ENCODE results near the gene PTRH1.

The PTRH1 gene

DNA sequence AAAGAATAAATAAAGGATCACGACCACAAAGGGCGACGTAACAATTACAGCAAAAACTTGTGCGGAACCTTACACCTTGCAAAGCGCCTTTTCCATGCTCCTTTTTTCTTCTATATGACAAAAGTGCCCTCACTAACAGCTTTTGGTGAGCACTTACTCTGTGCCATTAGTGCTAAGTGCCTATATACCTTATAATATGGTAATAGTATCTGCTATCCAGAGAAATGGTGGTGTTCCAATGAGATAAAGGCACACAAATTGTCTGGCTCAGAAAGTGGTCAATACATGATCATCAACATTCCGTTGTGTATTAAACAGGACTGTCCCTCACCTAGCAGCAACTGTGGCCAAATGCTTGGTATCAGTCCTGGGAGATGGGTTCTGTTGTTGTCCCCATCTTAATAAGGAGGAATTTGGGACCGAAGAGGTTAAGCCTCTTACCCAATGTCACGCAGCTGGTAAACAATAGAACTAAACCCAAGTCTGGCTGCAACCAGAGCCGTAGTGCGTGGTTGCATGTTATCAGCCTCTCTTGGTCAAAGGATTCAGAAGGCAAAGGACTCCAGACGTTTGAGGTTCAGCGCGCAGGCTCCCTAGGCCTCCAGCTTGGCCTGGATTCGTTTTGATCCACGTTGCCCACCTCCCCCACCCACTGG is 20.2 kb upstream of the PTRH1 start:
- Histone ChIP-seq H3K4me1 (ENCODE audit: insufficient read depth, low read length) (no peaks in the 10 kb centered on the region), H3K9ac (ENCODE audit: low read depth, low read length) (no peak overlapping the region; the same call in 1 of the 2 replicates), H3K4me3 (ENCODE audit: low read length) (peak overlapping the region; percentile 44; the same call in 1 of the 2 replicates), H3K27ac (ENCODE audit: low read length) (no peak overlapping the region), H3K36me3 (ENCODE audit: insufficient read depth, low read depth, low read length) (no peaks in the 10 kb centered on the region), H3K27me3 (ENCODE audit: insufficient read depth, low read length) (no peaks in the 10 kb centered on the region), H3K9me3 (ENCODE audit: insufficient read depth, low read depth, low read length) (no peaks in the 10 kb centered on the region)

DNA sequence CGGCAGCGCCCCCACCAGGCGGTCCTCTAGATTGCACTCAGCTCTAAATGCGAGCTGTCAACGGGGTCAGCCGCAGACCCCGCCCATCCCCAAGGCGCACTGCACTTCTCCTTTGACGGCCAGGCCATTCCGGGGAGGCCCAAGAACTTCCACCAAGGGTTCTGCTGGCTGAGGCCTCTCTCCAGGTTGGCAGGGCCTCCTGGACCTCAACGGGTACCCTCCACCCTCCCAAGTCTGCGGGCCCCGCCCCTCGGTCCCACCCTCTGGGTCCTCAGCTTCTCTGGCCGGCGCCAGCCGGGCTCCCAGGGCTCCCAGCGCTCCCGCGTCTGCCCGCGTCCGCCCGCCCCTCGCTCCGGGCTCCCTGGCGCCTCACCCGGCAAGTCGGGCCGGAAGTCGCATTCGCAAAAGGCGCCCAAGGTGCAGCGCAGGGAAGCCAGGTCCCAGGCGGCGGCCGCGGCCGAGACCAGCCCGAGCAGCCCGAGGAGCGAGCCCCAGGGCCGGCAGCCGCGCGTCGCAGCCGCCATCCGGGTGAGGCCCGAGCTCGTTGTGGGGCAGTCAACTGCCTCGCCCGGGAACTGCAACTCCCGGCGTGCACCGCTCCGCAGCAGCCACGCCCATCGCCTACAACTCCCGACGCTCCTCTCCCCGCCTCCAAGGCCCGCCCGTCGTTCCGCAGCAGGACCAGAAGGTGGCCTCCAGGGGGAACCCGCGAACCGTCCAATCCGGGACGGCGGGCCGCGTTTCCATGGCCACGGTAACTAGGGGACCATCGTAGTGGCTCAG is 19.5 kb upstream of the PTRH1 start, which contains the start of gene TOR2A:
Gene TOR2A, minus strand, starts transcription at position 548 of the 783 bp plus-strand sequence. Its CDS starts 24 bp downstream, at position 524.
- no peaks in the 10 kb centered on the region for H3K9me3 ChIP-seq (ENCODE audit: insufficient read depth, low read depth, low read length)
- H3K27ac ChIP-seq (ENCODE audit: low read length): no peak within 1 kb of the TSS
- peak within 1 kb of the TSS; percentile 83 for H3K4me3 ChIP-seq (ENCODE audit: low read length)
- H3K4me1 ChIP-seq (ENCODE audit: insufficient read depth, low read length): no peaks in the 10 kb centered on the region
- no peaks in the 10 kb centered on the region for H3K36me3 ChIP-seq (ENCODE audit: insufficient read depth, low read depth, low read length)
- H3K9ac ChIP-seq (ENCODE audit: low read depth, low read length): peak within 1 kb of the TSS; percentile 47; the same call in 1 of the 2 replicates
- no peaks in the 10 kb centered on the region for H3K27me3 ChIP-seq (ENCODE audit: insufficient read depth, low read length)

GRCh38 chr9:127734247-127734746 is 18.8 kb upstream of the PTRH1 start:
- no peak overlapping the region for H3K27ac ChIP-seq (ENCODE audit: low read length)
- no peaks in the 10 kb centered on the region for H3K4me1 ChIP-seq (ENCODE audit: insufficient read depth, low read length)
- no peaks in the 10 kb centered on the region for H3K36me3 ChIP-seq (ENCODE audit: insufficient read depth, low read depth, low read length)
- H3K9ac ChIP-seq (ENCODE audit: low read depth, low read length): peak overlapping the region; percentile 47; the same call in 1 of the 2 replicates
- peak overlapping the region; percentile 83 for H3K4me3 ChIP-seq (ENCODE audit: low read length)
- no peaks in the 10 kb centered on the region for H3K27me3 ChIP-seq (ENCODE audit: insufficient read depth, low read length)
- no peaks in the 10 kb centered on the region for H3K9me3 ChIP-seq (ENCODE audit: insufficient read depth, low read depth, low read length)

DNA sequence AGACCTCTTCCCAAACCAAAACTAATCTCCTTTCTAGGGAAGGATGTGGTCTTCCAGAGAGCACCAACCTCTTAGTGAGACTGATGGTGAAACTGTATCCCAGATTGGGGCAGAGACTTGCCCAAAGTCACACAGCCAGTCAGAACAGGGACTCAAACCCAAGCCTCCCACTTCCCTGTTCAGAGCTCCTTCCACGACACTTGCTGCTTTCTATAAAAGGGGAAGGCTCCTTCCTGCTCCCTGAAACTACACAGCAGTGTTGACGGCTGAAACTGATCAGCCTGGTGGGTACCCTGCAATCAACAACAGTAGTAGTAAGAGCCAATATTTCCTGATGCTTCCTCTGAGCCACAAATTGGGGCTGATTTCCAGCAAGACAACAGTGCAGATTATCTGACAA is 18.2 kb upstream of the PTRH1 start:
- H3K4me1 ChIP-seq (ENCODE audit: insufficient read depth, low read length): no peaks in the 10 kb centered on the region
- no peak overlapping the region for H3K4me3 ChIP-seq (ENCODE audit: low read length)

DNA sequence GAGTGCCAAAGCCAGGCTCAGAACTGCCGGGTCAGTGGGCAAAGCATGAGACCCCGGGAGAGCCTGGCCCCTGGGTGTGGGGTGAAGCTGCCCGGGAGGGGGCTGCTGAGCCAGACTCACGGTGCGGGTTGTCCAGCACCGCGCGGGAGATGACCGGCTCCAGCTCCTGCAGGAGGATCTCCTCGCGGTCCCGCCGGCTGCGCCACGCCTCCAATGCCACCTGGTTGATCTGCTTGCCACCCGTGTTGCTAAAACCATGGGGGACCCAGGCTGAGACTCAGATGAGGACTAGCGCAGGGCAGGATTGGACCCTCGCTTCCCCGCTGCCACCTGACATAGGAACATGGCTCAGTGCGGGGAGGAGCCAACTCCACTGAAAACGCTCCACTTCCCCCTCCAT is 17.0 kb upstream of the PTRH1 start:
- no peaks in the 10 kb centered on the region for H3K4me1 ChIP-seq (ENCODE audit: insufficient read depth, low read length)
- H3K9ac ChIP-seq (ENCODE audit: low read depth, low read length): no peak overlapping the region
- no peaks in the 10 kb centered on the region for H3K27me3 ChIP-seq (ENCODE audit: insufficient read depth, low read length)
- no peak overlapping the region for H3K4me3 ChIP-seq (ENCODE audit: low read length)
- H3K36me3 ChIP-seq (ENCODE audit: insufficient read depth, low read depth, low read length): no peaks in the 10 kb centered on the region
- H3K27ac ChIP-seq (ENCODE audit: low read length): no peak overlapping the region
- H3K9me3 ChIP-seq (ENCODE audit: insufficient read depth, low read depth, low read length): no peaks in the 10 kb centered on the region

More for the DNA sequence above, 18.2 kb upstream of the PTRH1 start:
- Histone ChIP-seq H3K36me3 (ENCODE audit: insufficient read depth, low read depth, low read length) (no peaks in the 10 kb centered on the region), H3K9ac (ENCODE audit: low read depth, low read length) (no peak overlapping the region), H3K27ac (ENCODE audit: low read length) (no peak overlapping the region), H3K9me3 (ENCODE audit: insufficient read depth, low read depth, low read length) (no peaks in the 10 kb centered on the region), H3K27me3 (ENCODE audit: insufficient read depth, low read length) (no peaks in the 10 kb centered on the region)

GRCh38 chr9:127731938-127732337 is 16.5 kb upstream of the PTRH1 start:
- H3K9me3 ChIP-seq (ENCODE audit: insufficient read depth, low read depth, low read length): no peaks in the 10 kb centered on the region
- no peaks in the 10 kb centered on the region for H3K36me3 ChIP-seq (ENCODE audit: insufficient read depth, low read depth, low read length)
- H3K4me1 ChIP-seq (ENCODE audit: insufficient read depth, low read length): no peaks in the 10 kb centered on the region
- H3K4me3 ChIP-seq (ENCODE audit: low read length): no peak overlapping the region
- no peaks in the 10 kb centered on the region for H3K27me3 ChIP-seq (ENCODE audit: insufficient read depth, low read length)
- no peak overlapping the region for H3K27ac ChIP-seq (ENCODE audit: low read length)
- no peak overlapping the region for H3K9ac ChIP-seq (ENCODE audit: low read depth, low read length)

DNA sequence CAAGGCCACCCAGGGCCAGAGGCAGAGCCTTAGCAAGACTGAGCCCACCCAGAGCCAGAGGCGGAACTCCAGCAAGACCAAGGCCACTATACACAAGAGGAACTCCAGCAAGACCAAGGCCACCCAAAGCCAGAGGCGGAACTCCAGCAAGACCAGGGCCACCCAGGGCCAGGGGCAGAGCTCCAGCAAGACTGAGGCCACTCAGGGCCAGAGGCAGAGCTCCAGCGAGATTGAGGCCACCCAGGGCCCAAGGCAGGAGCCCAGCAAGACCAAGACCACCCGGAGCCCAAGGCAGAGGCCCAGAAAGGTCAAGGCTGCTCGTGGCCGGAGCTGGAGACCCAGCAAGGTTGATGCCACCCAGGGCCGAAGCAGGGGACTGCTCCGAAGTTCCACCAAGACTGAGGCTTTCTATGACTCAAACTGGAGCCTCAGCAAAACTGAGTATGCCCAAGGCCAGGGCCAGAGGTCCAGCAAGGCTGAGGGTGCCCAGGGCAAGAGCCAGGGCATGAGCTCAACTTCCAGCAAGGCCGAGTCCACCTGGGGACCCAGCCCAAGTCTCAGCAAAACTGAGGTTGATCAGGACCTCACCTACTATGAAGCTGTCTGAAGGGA is 15.4 kb upstream of the PTRH1 start:
- H3K4me1 ChIP-seq (ENCODE audit: insufficient read depth, low read length): no peaks in the 10 kb centered on the region
- H3K27ac ChIP-seq (ENCODE audit: low read length): no peak overlapping the region
- H3K9me3 ChIP-seq (ENCODE audit: insufficient read depth, low read depth, low read length): no peaks in the 10 kb centered on the region
- no peak overlapping the region for H3K4me3 ChIP-seq (ENCODE audit: low read length)
- no peaks in the 10 kb centered on the region for H3K36me3 ChIP-seq (ENCODE audit: insufficient read depth, low read depth, low read length)
- no peak overlapping the region for H3K9ac ChIP-seq (ENCODE audit: low read depth, low read length)
- H3K27me3 ChIP-seq (ENCODE audit: insufficient read depth, low read length): no peaks in the 10 kb centered on the region

DNA sequence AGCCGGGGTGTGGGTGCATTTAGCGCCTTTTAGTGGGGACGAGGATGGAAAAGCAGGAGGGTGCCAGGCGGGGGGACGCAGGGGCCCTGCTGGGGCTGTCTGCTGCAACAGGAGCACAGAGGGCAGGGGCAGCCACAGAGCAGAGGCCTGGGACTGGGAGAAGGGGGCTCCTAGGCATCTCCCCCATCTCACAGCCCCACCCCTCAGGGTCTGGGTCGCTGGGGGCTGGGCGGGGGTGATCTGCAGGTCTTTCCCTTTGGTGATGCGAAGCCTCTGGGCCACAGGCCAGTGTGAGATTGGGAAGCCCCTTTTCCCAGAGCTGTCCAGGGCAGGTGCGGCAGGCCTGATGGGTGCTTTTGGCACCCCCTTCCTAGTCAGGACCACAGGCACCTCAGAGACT is 14.8 kb upstream of the PTRH1 start:
- Histone ChIP-seq H3K27ac (ENCODE audit: low read length) (no peak overlapping the region), H3K27me3 (ENCODE audit: insufficient read depth, low read length) (no peaks in the 10 kb centered on the region), H3K9ac (ENCODE audit: low read depth, low read length) (no peak overlapping the region), H3K4me1 (ENCODE audit: insufficient read depth, low read length) (no peaks in the 10 kb centered on the region), H3K36me3 (ENCODE audit: insufficient read depth, low read depth, low read length) (no peaks in the 10 kb centered on the region), H3K4me3 (ENCODE audit: low read length) (no peak overlapping the region), H3K9me3 (ENCODE audit: insufficient read depth, low read depth, low read length) (no peaks in the 10 kb centered on the region)

- no peak overlapping the region for H3K9ac ChIP-seq (ENCODE audit: low read depth, low read length)
- H3K36me3 ChIP-seq (ENCODE audit: insufficient read depth, low read depth, low read length): no peaks in the 10 kb centered on the region
- no peaks in the 10 kb centered on the region for H3K27me3 ChIP-seq (ENCODE audit: insufficient read depth, low read length)
- no peaks in the 10 kb centered on the region for H3K4me1 ChIP-seq (ENCODE audit: insufficient read depth, low read length)
- no peaks in the 10 kb centered on the region for H3K9me3 ChIP-seq (ENCODE audit: insufficient read depth, low read depth, low read length)
- no peak overlapping the region for H3K4me3 ChIP-seq (ENCODE audit: low read length)
- no peak overlapping the region for H3K27ac ChIP-seq (ENCODE audit: low read length)
Measured at GRCh38 chr9:127729522-127730256, 14.2 kb upstream of the PTRH1 start.

DNA sequence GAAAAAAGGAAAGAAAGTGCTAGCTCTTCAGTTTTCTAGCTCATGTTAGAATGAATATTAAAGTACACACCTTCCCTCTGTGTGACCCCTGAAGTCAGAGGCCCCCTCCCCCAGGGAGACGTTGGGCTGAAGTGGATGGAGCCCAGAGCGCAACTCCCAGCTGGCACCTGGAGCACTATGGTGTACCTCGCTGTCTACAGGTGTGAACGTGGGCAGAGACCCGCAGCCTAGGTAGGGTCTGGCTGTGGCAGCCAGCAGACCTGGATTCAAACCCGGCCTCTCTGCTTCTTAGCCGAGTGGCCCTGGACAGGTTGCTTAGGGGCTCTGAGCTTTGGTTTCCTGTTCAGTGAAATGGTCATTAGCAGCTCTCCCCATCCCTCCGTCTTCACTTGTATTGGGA is 13.3 kb upstream of the PTRH1 start:
- H3K9ac ChIP-seq (ENCODE audit: low read depth, low read length): no peak overlapping the region
- no peaks in the 10 kb centered on the region for H3K9me3 ChIP-seq (ENCODE audit: insufficient read depth, low read depth, low read length)
- no peak overlapping the region for H3K4me3 ChIP-seq (ENCODE audit: low read length)
- no peaks in the 10 kb centered on the region for H3K36me3 ChIP-seq (ENCODE audit: insufficient read depth, low read depth, low read length)
- H3K27me3 ChIP-seq (ENCODE audit: insufficient read depth, low read length): no peaks in the 10 kb centered on the region
- no peaks in the 10 kb centered on the region for H3K4me1 ChIP-seq (ENCODE audit: insufficient read depth, low read length)
- no peak overlapping the region for H3K27ac ChIP-seq (ENCODE audit: low read length)

DNA sequence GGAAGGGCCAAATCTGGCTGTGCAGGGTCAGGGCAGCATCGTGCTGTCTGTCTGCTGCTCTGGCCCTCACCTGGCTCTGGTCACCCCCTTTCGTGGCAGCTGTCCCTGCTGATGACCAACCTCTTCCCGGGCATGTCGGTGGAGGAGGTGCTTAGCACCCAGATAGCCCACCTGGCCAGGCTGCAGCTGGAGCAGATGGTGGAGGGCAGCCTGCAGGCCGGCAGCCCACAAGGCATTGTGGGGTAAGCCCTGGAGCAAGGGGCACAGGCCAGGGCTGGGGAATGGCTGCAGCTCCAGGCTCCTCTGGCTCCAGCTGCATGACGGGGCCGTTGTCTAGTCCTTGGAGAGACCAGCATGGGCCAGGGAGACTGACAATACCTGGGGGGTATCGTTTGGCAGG is 11.4 kb upstream of the PTRH1 start:
- Histone ChIP-seq H3K9ac (ENCODE audit: low read depth, low read length) (no peak overlapping the region), H3K4me1 (ENCODE audit: insufficient read depth, low read length) (no peaks in the 10 kb centered on the region)

More for the DNA sequence above, 11.4 kb upstream of the PTRH1 start:
- no peak overlapping the region for H3K27ac ChIP-seq (ENCODE audit: low read length)
- H3K4me3 ChIP-seq (ENCODE audit: low read length): no peak overlapping the region
- no peaks in the 10 kb centered on the region for H3K27me3 ChIP-seq (ENCODE audit: insufficient read depth, low read length)
- H3K9me3 ChIP-seq (ENCODE audit: insufficient read depth, low read depth, low read length): no peaks in the 10 kb centered on the region
- no peaks in the 10 kb centered on the region for H3K36me3 ChIP-seq (ENCODE audit: insufficient read depth, low read depth, low read length)

Data from iPS-20b (cell line).